GM21381 (cell line): ENCODE data around the gene CASD1.

Experiments used
- ATAC-seq: cut with Tn5 transposase; IDR thresholded peaks from one replicate; pipeline ENCODE4 v1.9.1; 2021; ENCODE audit warnings: mild to moderate bottlenecking, moderate library complexity; ENCODE audit not compliant: unreplicated experiment

The CASD1 gene

DNA sequence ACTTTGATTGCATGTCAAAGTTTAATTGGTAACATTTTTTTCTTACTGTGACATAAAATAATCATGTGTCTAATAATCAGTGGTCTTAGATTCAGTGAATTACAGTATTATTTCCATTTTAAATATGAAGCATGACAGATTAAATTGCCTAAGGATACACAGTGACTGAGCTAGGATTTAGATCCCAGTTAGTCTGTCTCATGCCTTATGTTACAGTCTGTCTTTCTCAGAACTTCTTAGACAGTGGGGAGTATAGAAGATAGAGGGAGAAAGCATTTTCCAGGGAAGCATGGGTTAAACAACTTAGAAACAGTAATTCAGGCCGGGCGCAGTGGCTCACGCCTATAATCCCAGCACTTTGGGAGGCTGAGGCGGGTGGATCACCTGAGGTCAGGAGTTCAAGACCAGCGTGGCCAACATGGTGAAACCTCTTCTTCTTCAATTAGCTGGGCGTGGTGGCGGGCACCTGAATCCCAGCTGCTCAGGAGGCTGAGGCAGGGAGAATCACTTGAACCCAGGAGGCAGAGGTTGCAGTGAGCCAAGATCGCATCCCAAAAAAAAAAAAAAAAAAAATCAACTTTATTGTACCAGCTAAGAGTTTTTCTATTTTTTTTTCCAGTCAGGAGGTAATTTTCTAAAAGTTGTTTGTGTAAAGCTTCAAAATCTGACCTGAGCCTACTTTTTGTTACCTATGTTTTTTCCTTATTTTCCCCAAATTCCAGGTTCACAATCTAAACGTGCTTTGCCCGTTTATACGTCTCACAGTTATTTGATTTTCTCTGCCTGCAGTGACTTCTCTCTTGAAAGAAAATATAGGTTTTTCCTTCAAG, 3.3 kb downstream of the CASD1 start:
- no peak for ATAC-seq

- ATAC-seq: no peak
These were observed 3.9 kb downstream of the CASD1 start for GRCh38 chr7:94513565-94513860.

DNA sequence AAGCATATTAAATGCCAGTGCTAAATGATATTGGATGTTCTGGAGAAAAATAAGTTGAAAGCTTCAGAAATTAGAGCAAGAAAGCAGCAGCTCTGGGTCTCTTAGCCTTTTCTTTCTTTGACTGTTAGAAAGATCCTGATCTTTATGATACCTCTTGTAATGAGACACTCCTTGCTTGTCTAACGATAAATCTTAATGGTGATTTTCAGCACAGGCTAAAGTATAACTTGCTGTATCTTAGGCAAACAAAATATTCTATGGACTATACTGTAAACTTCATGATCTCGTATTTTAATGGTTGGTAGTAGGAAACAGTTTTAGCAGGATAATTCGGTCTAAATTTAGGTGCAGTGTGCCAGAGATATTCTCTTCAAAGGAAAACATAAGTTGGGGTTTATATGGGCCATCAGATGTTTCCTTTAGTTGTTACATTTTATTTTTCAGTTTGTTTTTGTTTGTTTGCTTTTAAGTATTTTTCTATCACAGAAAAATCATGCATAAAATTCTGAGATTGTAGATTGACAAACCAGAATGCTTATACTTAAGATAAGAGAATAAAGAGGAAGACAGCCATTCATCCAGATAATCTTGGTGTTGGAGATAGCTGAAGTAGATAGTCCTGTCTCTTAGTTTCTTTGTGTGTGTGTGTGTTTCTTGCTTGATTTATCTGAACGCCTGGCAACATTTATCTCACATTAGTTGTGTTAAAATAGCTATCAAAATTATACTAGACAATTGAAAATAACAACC, 4.7 kb downstream of the CASD1 start:
- ATAC-seq: no peak

DNA sequence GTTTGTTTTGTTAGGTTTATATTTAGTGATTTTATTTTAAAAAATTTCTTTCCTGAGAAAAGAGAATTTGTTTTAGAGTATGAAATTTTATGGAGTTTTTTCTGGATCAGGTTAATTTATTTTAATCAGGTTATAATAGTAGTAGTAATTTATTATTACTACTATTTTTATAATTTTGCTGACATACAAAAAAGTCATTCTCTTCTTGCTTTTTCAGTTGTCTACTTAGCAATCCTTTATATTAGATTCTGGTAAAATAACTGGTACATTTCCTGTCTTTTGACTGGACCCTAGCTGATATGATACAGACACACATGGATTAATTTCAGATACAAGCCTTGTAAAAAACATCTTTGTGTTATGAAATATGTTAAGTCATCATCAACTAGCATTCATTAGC, 5.3 kb downstream of the CASD1 start:
- no peak for ATAC-seq

GRCh38 chr7:94525923-94526322, 16.3 kb downstream of the CASD1 start:
- ATAC-seq: no peak

DNA sequence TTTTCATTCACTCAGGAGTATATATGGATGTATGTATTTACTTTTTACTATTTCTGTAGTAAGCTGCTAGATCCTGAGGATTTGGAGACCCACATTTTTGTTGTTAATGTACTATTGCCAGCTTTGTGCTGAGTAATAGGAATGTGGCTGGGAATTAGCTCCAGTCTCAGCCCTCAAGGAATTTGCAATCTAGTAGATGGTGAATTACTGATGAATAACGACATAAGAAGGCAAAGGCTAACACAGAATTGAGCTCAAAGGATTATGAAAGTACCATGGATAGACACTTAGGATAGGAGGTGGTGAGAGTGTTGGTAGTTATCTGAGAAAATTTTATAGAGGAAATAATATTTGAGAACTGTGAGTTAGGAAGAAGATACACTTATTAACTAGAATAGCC, 19.9 kb downstream of the CASD1 start:
- no peak for ATAC-seq

GRCh38 chr7:94530109-94530508, 20.5 kb downstream of the CASD1 start:
- ATAC-seq: no peak

- no peak for ATAC-seq
These were observed 23.1 kb downstream of the CASD1 start for GRCh38 chr7:94532676-94533075.

GRCh38 chr7:94540428-94540827, 30.8 kb downstream of the CASD1 start:
- ATAC-seq: no peak

DNA sequence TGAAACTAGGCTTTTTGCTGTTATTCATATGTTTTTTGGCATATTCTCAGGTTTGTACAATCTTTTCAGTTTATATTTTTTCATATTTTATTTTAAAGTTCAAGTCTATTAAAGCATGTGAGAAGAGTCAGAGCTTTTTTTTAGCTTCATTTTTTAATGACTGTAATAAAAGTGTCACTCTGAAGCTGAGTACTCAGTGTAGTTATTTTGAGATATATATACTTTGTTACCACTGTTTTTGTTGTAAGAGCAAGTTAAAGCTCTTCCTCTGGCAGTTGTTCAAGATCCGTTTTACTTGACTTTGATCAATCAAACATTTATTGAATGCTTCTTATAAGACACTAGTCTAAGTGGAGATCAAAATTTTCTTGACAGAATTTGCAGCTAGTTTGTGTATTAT, 37.5 kb downstream of the CASD1 start:
- ATAC-seq: no peak

GRCh38 chr7:94556028-94556427, 46.4 kb downstream of the CASD1 start:
- ATAC-seq: peak; percentile 57

- no peak for ATAC-seq
These were observed 47.6 kb downstream of the CASD1 start for GRCh38 chr7:94557215-94557614.

DNA sequence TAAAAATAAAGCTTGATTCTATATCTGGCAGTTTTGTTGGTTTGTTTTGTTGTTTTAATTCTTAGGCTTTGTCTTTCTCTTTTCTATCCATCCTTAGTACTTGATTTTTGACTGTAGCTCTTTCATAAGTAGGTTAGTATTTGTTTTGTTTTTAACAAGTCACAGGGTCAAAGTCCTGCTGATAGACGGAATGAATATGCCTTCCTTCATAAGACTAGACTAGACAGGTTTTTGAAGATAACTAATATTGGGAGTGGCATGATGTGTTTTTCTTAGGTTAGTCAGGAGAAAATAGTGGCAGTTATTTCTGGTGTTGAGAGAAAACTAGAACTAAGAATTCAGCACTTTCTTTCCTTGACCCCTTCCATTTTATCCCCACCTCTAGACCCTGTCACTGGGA, 50.4 kb downstream of the CASD1 start:
- ATAC-seq: no peak

- ATAC-seq: no peak
These were observed 52.4 kb downstream of the CASD1 start for GRCh38 chr7:94561841-94562514.

- ATAC-seq: no peak
These were observed 52.9 kb downstream of the CASD1 start for GRCh38 chr7:94562525-94562924.

- ATAC-seq: no peak
These were observed 55.8 kb downstream of the CASD1 start for GRCh38 chr7:94565247-94565894.

DNA sequence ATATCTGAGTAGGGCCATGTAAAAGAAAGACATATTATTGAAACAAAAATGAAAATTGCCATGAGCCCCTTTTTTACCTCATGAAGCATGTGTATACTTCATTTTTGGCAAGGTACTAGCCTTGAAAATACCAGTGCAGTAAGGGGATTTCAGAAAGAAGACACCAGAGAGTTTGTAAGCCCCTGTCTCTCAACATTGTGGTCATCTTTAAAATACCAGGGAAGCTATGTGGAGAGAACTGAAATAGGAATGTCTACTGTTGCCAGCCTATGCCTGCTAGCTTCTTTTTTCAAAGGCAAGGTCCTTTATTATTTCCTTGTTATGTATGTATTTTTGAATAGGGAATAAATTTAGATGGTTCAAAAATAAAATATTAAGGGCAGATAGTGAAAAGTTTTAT, 57.8 kb downstream of the CASD1 start:
- no peak for ATAC-seq

DNA sequence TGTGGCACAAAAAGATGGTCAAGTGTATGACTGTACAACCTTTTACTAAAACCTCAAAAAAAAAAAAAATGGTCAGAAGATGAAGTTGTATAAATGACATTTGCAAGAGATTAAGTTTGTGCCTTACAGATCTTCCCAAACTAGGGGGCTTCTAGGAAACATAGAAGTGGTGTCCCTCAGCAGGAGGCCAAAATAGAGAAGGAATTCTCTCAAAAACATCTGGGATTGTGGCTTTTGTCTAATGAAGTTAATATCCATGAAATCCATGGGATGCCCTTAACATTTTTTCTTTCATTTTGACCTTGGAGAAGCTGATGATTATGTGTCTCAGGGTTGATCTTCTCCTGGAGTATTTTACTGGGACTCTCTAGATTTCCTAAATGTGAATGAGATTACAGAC, 62.2 kb downstream of the CASD1 start:
- ATAC-seq: no peak

DNA sequence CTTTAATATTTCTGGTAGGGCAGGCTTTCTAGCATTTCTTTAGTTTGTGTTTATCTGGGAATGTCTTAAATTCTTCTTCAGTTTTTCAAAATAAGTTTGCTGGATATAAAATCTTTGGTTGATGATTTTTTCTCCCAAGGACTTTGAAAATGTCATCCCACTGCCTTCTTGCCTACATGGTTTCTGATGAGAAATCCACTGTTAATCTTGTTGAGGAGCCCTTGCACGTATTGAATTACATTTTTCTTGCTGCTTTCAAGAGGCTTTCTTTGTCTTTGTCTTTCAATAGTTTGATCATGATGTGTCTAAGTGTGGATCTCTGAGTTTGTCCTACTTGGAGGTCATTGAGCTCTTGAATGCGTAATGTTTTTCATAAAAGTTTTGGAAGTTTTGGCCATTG, 66.0 kb downstream of the CASD1 start:
- no peak for ATAC-seq

DNA sequence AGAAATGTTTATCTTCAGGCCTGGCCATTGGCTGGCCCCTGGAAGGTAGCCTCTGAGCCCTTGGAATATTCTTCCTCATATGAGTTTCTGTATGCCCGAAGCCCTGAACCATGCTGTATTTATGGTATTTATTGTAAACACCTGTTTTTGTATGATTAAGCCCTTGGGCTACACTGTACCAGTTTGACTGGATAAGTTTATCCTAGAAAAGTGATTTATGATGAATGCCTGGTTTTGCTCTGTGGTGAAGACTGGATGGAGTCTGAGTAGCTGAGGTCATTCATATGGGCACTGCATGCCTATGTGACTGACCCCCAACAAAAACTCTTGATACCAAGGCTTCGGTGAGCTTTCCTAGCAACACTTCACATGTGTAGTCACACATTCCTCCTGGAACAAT, 66.7 kb downstream of the CASD1 start:
- ATAC-seq: no peak

DNA sequence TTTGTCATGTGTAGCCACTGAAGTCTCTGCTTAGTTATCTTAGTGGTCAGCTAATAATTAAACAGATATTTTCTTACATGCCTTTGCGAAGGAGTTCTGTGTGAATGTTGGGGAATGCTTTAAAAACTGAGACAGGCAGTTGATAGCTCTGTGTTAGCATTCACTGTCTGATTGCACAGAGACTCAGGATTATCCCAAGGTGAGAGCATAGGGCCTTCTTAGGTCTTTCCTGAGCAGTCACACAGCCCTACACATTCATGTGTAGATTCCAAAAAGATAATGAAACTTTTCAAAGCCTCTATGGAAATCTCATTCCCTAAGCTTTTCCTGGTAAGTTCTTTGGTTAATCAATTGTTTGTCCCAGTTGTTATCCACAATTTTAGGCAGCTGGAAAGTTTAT, 67.7 kb downstream of the CASD1 start:
- ATAC-seq: no peak

GRCh38 chr7:94578614-94579013, 69.0 kb downstream of the CASD1 start:
- ATAC-seq: no peak
